ENCODE measurements around the gene ANKRD30B. TPM values are rescaled to one million over a fixed set of nuclear protein-coding genes. Genes with fewer than 3 reads are reported as not detected.
"Not testable (repeated sequence)": the region's sequence is repeated elsewhere in the genome, so short reads cannot be mapped to it uniquely, and the experiment has no call there.

ANKRD30B gene
- total RNA-seq, 1 donor from 2014 or later, result not detected

DNA sequence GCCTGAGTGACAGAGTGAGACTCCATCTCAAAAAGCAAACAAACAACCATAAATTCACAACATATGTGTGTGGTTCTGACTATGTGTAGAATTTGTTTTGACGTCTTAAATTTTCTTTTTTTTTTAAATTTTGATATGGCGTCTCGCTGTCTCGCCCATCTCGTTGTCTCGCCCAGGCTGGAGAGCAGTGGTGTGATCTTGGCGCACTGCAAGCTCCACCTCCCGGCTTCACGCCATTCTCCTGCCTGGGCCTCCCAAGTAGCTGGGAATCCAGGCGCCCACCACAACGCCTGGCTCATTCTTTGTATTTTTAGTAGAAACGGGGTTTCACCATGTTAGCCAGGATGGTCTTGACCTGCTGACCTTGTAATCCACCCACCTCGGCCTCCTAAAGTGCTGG is 63.1 kb downstream of the ANKRD30B start:
- ATAC-seq (ENCODE audit: poor library complexity), result not testable (repeated sequence)

DNA sequence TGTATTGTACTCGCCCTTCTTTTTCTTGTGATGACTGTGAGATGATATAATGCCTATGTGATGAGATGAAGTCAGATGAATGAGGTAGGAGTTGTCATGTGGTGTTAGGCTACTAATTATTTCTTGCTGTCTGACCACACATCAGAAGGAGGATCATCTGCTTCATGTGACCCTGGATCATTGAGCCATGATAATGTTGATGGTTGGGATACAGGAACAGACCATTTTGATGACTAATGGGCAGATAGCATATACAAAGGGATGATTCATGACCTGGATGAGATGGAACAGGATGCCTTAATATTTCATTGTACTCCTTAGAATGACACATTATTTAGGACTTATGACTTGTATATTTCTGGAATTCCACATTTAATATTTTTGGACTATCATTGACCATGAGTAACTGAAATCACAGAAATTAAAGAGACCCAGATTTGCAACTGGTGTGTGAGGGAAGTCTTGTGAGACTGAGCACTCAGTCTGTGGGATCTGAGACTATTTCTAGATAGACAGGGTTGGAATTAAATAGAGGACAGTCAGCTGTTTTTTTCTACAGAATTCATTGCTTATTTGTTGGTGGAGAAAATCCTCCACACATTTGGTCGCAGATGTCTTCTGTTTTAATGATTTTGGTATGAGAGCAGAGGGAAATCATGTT is 79.1 kb downstream of the ANKRD30B start:
- intact Hi-C loops (cut with DNase I); DNase-seq; ATAC-seq (ENCODE audit: poor library complexity): not testable (repeated sequence)

More for the DNA sequence above, 63.1 kb downstream of the ANKRD30B start:
- DNase-seq; intact Hi-C loops (cut with DNase I): not testable (repeated sequence)

DNA sequence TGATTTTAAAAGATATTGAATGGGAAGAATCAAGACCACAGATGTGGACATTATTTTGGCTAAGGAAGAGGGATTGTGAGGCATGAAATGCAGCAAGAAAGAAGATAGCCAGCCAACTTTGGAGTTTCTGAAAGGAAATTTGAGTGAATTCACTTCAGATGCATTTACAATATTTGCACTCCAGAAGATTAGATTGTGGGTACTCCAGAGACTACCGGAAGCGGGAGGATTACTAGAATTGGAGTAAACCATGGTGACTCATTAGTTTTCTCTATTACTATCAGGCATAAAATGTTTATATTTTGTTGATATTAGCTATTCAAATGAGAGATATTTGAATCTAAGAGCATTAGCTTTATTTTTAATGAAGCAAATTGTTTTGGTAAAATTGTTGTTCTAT is 93.6 kb downstream of the ANKRD30B start:
- DNase-seq; intact Hi-C loops (cut with DNase I); ATAC-seq (ENCODE audit: poor library complexity): not testable (repeated sequence)

DNA sequence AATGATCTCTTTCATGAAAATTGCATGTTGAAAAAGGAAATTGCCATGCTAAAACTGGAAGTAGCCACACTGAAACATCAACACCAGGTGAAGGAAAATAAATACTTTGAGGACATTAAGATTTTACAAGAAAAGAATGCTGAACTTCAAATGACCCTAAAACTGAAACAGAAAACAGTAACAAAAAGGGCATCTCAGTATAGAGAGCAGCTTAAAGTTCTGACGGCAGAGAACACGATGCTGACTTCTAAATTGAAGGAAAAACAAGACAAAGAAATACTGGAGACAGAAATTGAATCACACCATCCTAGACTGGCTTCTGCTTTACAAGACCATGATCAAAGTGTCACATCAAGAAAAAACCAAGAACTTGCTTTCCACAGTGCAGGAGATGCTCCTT is 103.6 kb downstream of the ANKRD30B start:
- intact Hi-C loops (cut with DNase I); ATAC-seq (ENCODE audit: poor library complexity); DNase-seq: not testable (repeated sequence)

DNA sequence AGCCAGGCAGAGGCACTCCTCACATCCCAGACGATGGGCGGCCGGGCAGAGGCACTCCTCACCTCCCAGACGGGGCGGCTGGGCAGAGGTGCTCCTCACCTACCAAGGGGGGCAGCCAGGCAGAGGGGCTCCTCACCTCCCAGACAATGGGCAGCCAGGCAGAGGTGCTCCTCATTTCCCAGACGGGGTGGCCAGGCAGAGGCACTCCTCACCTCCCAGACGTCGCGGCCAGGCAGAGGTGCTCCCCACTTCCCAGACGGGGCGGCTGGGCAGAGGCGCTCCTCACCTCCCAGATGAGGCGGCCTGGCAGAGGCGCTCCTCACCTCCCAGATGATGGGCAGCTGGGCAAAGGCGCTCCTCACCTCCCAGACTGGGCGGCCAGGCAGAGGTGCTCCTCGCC is 107.7 kb downstream of the ANKRD30B start:
- intact Hi-C loops (cut with DNase I); ATAC-seq (ENCODE audit: poor library complexity); DNase-seq: not testable (repeated sequence)

DNA sequence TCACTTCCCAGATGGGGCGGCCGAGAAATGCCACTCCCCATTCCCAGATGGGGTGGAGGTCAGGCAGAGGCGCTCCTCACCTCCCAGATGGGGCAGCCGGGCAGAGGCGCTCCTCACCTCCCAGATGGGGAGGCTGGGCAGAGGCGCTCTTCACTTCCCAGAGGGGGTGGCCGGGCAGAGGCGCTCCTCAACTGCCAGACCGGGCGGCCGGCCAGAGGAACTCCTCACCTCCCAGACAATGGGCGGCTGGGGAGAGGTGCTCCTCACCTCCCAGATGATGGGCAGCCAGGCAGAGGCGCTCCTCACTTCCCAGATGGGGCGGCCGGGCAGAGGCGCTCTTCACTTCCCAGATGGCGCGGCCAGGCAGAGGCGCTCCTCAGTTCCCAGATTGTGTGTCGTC is 108.3 kb downstream of the ANKRD30B start:
- intact Hi-C loops (cut with DNase I), result not testable (repeated sequence)

DNA sequence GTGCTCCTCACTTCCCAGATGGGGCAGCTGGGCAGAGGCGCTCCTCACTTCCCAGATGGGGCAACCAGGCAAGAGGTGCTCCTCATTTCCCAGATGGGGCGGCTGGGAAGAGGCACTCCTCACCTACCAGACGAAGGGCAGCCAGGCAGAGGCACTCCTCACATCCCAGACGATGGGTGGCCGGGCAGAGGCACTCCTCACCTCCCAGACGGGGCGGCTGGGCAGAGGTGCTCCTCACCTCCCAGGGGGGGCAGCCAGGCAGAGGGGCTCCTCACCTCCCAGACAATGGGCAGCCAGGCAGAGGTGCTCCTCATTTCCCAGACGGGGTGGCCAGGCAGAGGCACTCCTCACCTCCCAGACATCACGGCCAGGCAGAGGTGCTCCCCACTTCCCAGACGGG is 110.5 kb downstream of the ANKRD30B start:
- intact Hi-C loops (cut with DNase I); ATAC-seq (ENCODE audit: poor library complexity); DNase-seq: not testable (repeated sequence)

More for the DNA sequence above, 108.3 kb downstream of the ANKRD30B start:
- not testable (repeated sequence) for DNase-seq; ATAC-seq (ENCODE audit: poor library complexity)

DNA sequence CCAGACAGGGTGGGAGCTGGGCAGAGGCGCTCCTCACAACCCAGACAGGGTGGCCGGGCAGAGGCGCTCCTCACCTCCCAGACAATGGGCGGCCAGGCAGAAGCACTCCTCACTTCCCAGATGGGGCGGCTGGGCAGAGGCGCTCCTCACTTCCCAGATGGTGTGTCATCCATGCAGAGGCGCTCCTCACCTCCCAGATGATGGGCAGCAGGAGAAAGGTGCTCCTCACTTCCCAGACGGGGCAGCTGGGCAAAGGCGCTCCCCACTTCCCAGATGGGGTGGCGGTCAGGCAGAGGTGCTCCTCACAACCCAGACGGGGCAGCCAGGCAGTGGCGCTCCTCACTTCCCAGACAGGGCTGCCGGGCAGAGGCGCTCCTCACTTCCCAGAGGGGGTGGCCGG is 112.0 kb downstream of the ANKRD30B start:
- intact Hi-C loops (cut with DNase I); ATAC-seq (ENCODE audit: poor library complexity); DNase-seq: not testable (repeated sequence)

DNA sequence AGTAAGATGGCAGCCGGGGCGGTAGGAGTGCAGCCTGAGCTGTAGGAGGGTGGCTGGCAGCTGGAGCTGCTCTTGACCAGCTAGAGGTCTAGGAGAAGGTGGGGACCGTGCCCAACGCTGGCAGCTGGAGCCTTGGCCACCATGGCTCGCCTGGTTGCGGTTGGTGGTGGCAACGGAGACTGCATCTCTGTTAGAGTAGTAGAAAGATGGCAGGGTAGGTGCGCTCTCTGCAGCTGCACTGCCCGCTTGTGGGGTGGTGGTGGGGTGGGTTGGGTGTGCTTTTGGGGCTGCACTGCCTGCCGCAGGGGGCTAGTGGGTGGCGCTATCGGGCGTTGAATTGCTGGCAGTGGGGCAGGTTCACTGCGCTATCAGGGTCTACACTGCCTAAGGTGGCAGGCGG is 118.5 kb downstream of the ANKRD30B start:
- ATAC-seq (ENCODE audit: poor library complexity); intact Hi-C loops (cut with DNase I); DNase-seq: not testable (repeated sequence)

DNA sequence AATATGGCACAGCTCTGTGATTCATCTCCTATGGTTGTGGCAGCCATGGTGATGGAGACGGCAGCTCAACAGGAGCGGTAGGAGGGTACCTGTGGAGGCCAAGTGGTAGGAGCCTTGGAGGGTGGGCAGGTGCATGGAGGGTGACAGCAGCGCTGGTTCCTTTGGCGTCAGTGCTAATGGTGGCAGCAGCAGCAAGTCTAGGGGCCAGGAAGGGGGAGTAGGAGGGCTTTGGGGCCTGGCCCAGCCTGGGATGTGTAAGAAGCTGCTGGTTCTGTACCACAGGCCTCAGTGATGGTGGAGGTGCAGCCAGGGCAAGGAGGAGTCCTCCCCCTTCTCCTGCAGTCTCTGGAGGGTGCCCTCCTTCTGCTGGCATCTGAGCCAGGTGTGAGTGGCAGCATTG is 120.0 kb downstream of the ANKRD30B start:
- ATAC-seq (ENCODE audit: poor library complexity); intact Hi-C loops (cut with DNase I); DNase-seq: not testable (repeated sequence)

DNA sequence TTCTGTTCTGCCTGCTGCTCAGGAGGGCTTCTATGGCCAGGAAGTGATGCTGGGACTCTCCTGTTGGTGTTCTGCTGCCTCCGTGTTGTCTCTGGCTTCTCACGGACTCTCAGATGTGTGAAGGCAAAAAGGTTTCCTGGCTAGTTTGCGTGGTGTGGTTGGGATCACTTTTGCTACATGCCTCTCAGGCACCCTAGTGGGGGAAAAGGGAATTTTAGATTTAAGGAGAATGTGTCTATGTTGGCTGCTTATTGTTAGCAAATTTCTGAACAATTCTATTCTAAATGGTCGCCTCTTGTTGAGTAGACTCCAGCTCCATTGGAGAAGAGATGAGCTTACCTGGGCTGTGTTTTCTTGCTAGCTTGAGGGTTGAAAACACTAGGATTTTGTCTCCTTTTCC is 120.9 kb downstream of the ANKRD30B start:
- DNase-seq; ATAC-seq (ENCODE audit: poor library complexity); intact Hi-C loops (cut with DNase I): not testable (repeated sequence)

DNA sequence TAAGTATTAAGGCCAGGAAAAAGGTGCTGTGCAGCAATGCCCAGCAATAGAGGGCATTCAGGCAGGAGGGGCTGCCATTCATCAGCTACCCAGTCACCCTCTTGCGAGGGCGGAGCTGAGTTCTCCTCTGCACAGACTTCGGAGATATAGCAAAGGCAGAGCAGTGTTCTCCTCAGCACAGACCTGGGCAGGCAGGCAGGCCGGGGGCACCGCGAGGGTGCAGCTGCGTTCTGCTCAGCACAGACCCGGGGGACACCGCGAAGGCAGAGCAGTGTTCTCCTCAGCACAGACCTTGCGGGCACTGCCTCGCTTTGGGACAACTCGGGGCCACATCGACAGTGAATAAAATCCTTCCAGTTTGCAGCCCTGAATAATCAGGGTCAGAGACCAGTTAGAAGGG is 130.9 kb downstream of the ANKRD30B start:
- intact Hi-C loops (cut with DNase I); ATAC-seq (ENCODE audit: poor library complexity); DNase-seq: not testable (repeated sequence)

DNA sequence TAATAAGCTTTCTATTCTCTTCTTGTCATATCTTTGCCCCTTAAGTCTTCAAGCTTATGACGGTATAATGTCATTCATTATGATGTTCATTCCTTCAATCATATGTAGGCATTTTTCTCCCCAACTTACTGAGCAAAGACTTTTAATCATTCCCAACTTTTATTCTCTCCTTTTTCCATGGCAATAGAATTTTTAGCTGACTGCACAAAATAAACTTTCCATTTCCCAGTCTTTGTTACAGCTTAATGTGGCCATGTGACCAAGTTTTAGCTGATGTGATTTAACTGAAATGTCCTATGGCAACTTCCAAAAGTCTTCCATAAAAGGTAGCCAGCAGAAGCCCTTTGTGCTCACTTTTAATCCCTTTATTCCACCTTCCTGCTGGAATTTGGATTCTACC is 152.5 kb downstream of the ANKRD30B start:
- ATAC-seq (ENCODE audit: poor library complexity), result no peak
- DNase-seq, result no peak
- intact Hi-C loops (cut with DNase I), result no loop called here

Small RNAs within 50 kb of the gene (microRNA-seq; reads per million reads assigned to microRNA genes)
- gene MIR3156-2, result not detected

Other genes with a start within 250 kb of the ANKRD30B start
- not detected for gene POTEC, start 204.6 kb upstream of the ANKRD30B start, total RNA-seq

All from Right ventricle myocardium superior (tissue), 1 donor.